ENCODE measurements around the gene RBM12.

The RBM12 gene

GRCh38 chr20:35650632-35651031 is 14.1 kb downstream of the RBM12 start:
- no peak overlapping the region for H3K4me3 ChIP-seq (ENCODE audit: low read depth in 1 of 2, low read length in 2 of 2)
- peak overlapping the region; percentile 17 for H3K27ac ChIP-seq (ENCODE audit: low read depth, low read length)
- no peaks in the 10 kb centered on the region for H3K9me3 ChIP-seq (ENCODE audit: low read length)
- H3K27me3 ChIP-seq (ENCODE audit: control insufficient read depth in 1 of 2, insufficient read depth in 2 of 2, low read length in 2 of 2), result no peaks in the 10 kb centered on the region
- H3K9ac ChIP-seq (ENCODE audit: low read length), result no peak overlapping the region
- H3K4me1 ChIP-seq (ENCODE audit: insufficient read depth, low read length), result peaks cover 45% of the 10 kb centered on the region
- peaks cover 25% of the 10 kb centered on the region for H3K36me3 ChIP-seq (ENCODE audit: insufficient read depth, low read length)

GRCh38 chr20:35648836-35649235 is 15.9 kb downstream of the RBM12 start:
- H3K9ac ChIP-seq (ENCODE audit: low read length), result no peak overlapping the region
- no peak overlapping the region for H3K4me3 ChIP-seq (ENCODE audit: low read depth in 1 of 2, low read length in 2 of 2)
- H3K36me3 ChIP-seq (ENCODE audit: insufficient read depth, low read length), result peaks cover 11% of the 10 kb centered on the region
- no peaks in the 10 kb centered on the region for H3K9me3 ChIP-seq (ENCODE audit: low read length)
- no peak overlapping the region for H3K27ac ChIP-seq (ENCODE audit: low read depth, low read length)
- peaks cover 55% of the 10 kb centered on the region for H3K4me1 ChIP-seq (ENCODE audit: insufficient read depth, low read length)
- no peaks in the 10 kb centered on the region for H3K27me3 ChIP-seq (ENCODE audit: control insufficient read depth in 1 of 2, insufficient read depth in 2 of 2, low read length in 2 of 2)

GRCh38 chr20:35644806-35645205 is 19.9 kb downstream of the RBM12 start:
- Histone ChIP-seq H3K27me3 (ENCODE audit: control insufficient read depth in 1 of 2, insufficient read depth in 2 of 2, low read length in 2 of 2) (no peaks in the 10 kb centered on the region), H3K4me3 (ENCODE audit: low read depth in 1 of 2, low read length in 2 of 2) (no peak overlapping the region), H3K9ac (ENCODE audit: low read length) (no peak overlapping the region), H3K36me3 (ENCODE audit: insufficient read depth, low read length) (no peaks in the 10 kb centered on the region), H3K9me3 (ENCODE audit: low read length) (no peaks in the 10 kb centered on the region), H3K4me1 (ENCODE audit: insufficient read depth, low read length) (peaks cover 27% of the 10 kb centered on the region), H3K27ac (ENCODE audit: low read depth, low read length) (no peak overlapping the region)

- Histone ChIP-seq H3K36me3 (ENCODE audit: insufficient read depth, low read length) (no peaks in the 10 kb centered on the region), H3K27ac (ENCODE audit: low read depth, low read length) (no peak overlapping the region), H3K27me3 (ENCODE audit: control insufficient read depth in 1 of 2, insufficient read depth in 2 of 2, low read length in 2 of 2) (no peaks in the 10 kb centered on the region), H3K9ac (ENCODE audit: low read length) (no peak overlapping the region), H3K4me1 (ENCODE audit: insufficient read depth, low read length) (peaks cover 12% of the 10 kb centered on the region), H3K4me3 (ENCODE audit: low read depth in 1 of 2, low read length in 2 of 2) (no peak overlapping the region), H3K9me3 (ENCODE audit: low read length) (no peaks in the 10 kb centered on the region)
These were observed 21.7 kb downstream of the RBM12 start for GRCh38 chr20:35643045-35643444.

- Histone ChIP-seq H3K36me3 (ENCODE audit: insufficient read depth, low read length) (no peaks in the 10 kb centered on the region), H3K4me3 (ENCODE audit: low read depth in 1 of 2, low read length in 2 of 2) (no peak overlapping the region), H3K9ac (ENCODE audit: low read length) (no peak overlapping the region), H3K27ac (ENCODE audit: low read depth, low read length) (no peak overlapping the region), H3K27me3 (ENCODE audit: control insufficient read depth in 1 of 2, insufficient read depth in 2 of 2, low read length in 2 of 2) (no peaks in the 10 kb centered on the region), H3K4me1 (ENCODE audit: insufficient read depth, low read length) (peaks cover 11% of the 10 kb centered on the region), H3K9me3 (ENCODE audit: low read length) (no peaks in the 10 kb centered on the region)
These were observed 23.0 kb downstream of the RBM12 start for GRCh38 chr20:35641743-35642142.

- H3K36me3 ChIP-seq (ENCODE audit: insufficient read depth, low read length), result no peaks in the 10 kb centered on the region
- no peaks in the 10 kb centered on the region for H3K27me3 ChIP-seq (ENCODE audit: control insufficient read depth in 1 of 2, insufficient read depth in 2 of 2, low read length in 2 of 2)
- no peak overlapping the region for H3K4me3 ChIP-seq (ENCODE audit: low read depth in 1 of 2, low read length in 2 of 2)
- H3K9ac ChIP-seq (ENCODE audit: low read length), result no peak overlapping the region
- H3K9me3 ChIP-seq (ENCODE audit: low read length), result no peaks in the 10 kb centered on the region
- peaks cover 11% of the 10 kb centered on the region for H3K4me1 ChIP-seq (ENCODE audit: insufficient read depth, low read length)
- no peak overlapping the region for H3K27ac ChIP-seq (ENCODE audit: low read depth, low read length)
These were observed 24.0 kb downstream of the RBM12 start for GRCh38 chr20:35640724-35641123.

GRCh38 chr20:35638751-35639150 is 25.9 kb downstream of the RBM12 start:
- Histone ChIP-seq H3K27ac (ENCODE audit: low read depth, low read length) (no peak overlapping the region), H3K9ac (ENCODE audit: low read length) (no peak overlapping the region), H3K36me3 (ENCODE audit: insufficient read depth, low read length) (no peaks in the 10 kb centered on the region), H3K4me3 (ENCODE audit: low read depth in 1 of 2, low read length in 2 of 2) (no peak overlapping the region), H3K4me1 (ENCODE audit: insufficient read depth, low read length) (no peaks in the 10 kb centered on the region), H3K27me3 (ENCODE audit: control insufficient read depth in 1 of 2, insufficient read depth in 2 of 2, low read length in 2 of 2) (no peaks in the 10 kb centered on the region), H3K9me3 (ENCODE audit: low read length) (no peaks in the 10 kb centered on the region)

GRCh38 chr20:35637276-35637675 is 27.4 kb downstream of the RBM12 start:
- Histone ChIP-seq H3K4me3 (ENCODE audit: low read depth in 1 of 2, low read length in 2 of 2) (no peak overlapping the region), H3K9me3 (ENCODE audit: low read length) (no peaks in the 10 kb centered on the region), H3K36me3 (ENCODE audit: insufficient read depth, low read length) (peaks cover 3% of the 10 kb centered on the region), H3K9ac (ENCODE audit: low read length) (no peak overlapping the region), H3K27me3 (ENCODE audit: control insufficient read depth in 1 of 2, insufficient read depth in 2 of 2, low read length in 2 of 2) (no peaks in the 10 kb centered on the region), H3K4me1 (ENCODE audit: insufficient read depth, low read length) (no peaks in the 10 kb centered on the region), H3K27ac (ENCODE audit: low read depth, low read length) (no peak overlapping the region)

GRCh38 chr20:35636095-35636494 is 28.6 kb downstream of the RBM12 start:
- Histone ChIP-seq H3K4me1 (ENCODE audit: insufficient read depth, low read length) (no peaks in the 10 kb centered on the region), H3K9ac (ENCODE audit: low read length) (no peak overlapping the region), H3K4me3 (ENCODE audit: low read depth in 1 of 2, low read length in 2 of 2) (no peak overlapping the region), H3K36me3 (ENCODE audit: insufficient read depth, low read length) (peaks cover 15% of the 10 kb centered on the region), H3K9me3 (ENCODE audit: low read length) (no peaks in the 10 kb centered on the region), H3K27me3 (ENCODE audit: control insufficient read depth in 1 of 2, insufficient read depth in 2 of 2, low read length in 2 of 2) (no peaks in the 10 kb centered on the region), H3K27ac (ENCODE audit: low read depth, low read length) (no peak overlapping the region)

GRCh38 chr20:35635652-35636051 is 29.0 kb downstream of the RBM12 start:
- Histone ChIP-seq H3K9me3 (ENCODE audit: low read length) (no peaks in the 10 kb centered on the region), H3K4me3 (ENCODE audit: low read depth in 1 of 2, low read length in 2 of 2) (no peak overlapping the region), H3K4me1 (ENCODE audit: insufficient read depth, low read length) (no peaks in the 10 kb centered on the region), H3K27me3 (ENCODE audit: control insufficient read depth in 1 of 2, insufficient read depth in 2 of 2, low read length in 2 of 2) (no peaks in the 10 kb centered on the region), H3K36me3 (ENCODE audit: insufficient read depth, low read length) (peaks cover 20% of the 10 kb centered on the region), H3K9ac (ENCODE audit: low read length) (no peak overlapping the region), H3K27ac (ENCODE audit: low read depth, low read length) (no peak overlapping the region)

GRCh38 chr20:35632539-35633115 is 32.1 kb downstream of the RBM12 start:
- Histone ChIP-seq H3K4me3 (ENCODE audit: low read depth in 1 of 2, low read length in 2 of 2) (no peak overlapping the region), H3K27me3 (ENCODE audit: control insufficient read depth in 1 of 2, insufficient read depth in 2 of 2, low read length in 2 of 2) (no peaks in the 10 kb centered on the region), H3K36me3 (ENCODE audit: insufficient read depth, low read length) (peaks cover 44% of the 10 kb centered on the region), H3K27ac (ENCODE audit: low read depth, low read length) (no peak overlapping the region), H3K4me1 (ENCODE audit: insufficient read depth, low read length) (no peaks in the 10 kb centered on the region), H3K9ac (ENCODE audit: low read length) (no peak overlapping the region), H3K9me3 (ENCODE audit: low read length) (no peaks in the 10 kb centered on the region)

- Histone ChIP-seq H3K27me3 (ENCODE audit: control insufficient read depth in 1 of 2, insufficient read depth in 2 of 2, low read length in 2 of 2) (no peaks in the 10 kb centered on the region), H3K36me3 (ENCODE audit: insufficient read depth, low read length) (peaks cover 64% of the 10 kb centered on the region), H3K27ac (ENCODE audit: low read depth, low read length) (no peak overlapping the region)
These were observed 34.1 kb downstream of the RBM12 start for GRCh38 chr20:35630636-35631035.

More at GRCh38 chr20:35630636-35631035, 34.1 kb downstream of the RBM12 start:
- no peaks in the 10 kb centered on the region for H3K4me1 ChIP-seq (ENCODE audit: insufficient read depth, low read length)
- H3K4me3 ChIP-seq (ENCODE audit: low read depth in 1 of 2, low read length in 2 of 2), result no peak overlapping the region
- H3K9me3 ChIP-seq (ENCODE audit: low read length), result no peaks in the 10 kb centered on the region
- H3K9ac ChIP-seq (ENCODE audit: low read length), result no peak overlapping the region

Measured in muscle layer of colon (tissue), 2 donors.